ENCODE measurements around the gene EYA3.

- no peak for TF ChIP-seq CTCF (IDR thresholded peaks at IDR 0.05; ENCODE audit: borderline replicate concordance, extremely low read depth, low read length, poor library complexity, severe bottlenecking)
- TF ChIP-seq EZH2 (IDR thresholded peaks at IDR 0.05; ENCODE audit: borderline replicate concordance, low read depth, low read length, severe bottlenecking) = no peak
These were observed 94.3 kb downstream of the EYA3 start for GRCh38 chr1:27994060-27994459.

Measured in DND-41 (cell line).